ENCODE results near the gene HEMK1. TPM values are rescaled to one million over a fixed set of nuclear protein-coding genes. Genes with fewer than 3 reads are reported as not detected.

Gene HEMK1
- total and polyA plus RNA-seq, 2 donors (not counting 1 experiment from before 2014, with no cell fraction given), result 34.2 to 43.0 TPM

GRCh38 chr3:50609763-50610085, 40.4 kb downstream of the HEMK1 start:
- no peak overlapping the region for H3K4me2 ChIP-seq (replicated peaks; ENCODE audit: low read depth, low read length, poor library complexity, severe bottlenecking)
- peaks cover 0 to 4% of the 10 kb centered on the region in 2 experiments for H3K36me3 ChIP-seq (replicated peaks in 1 of 2; ENCODE audit: control extremely low read depth in 1 of 2, control insufficient read depth in 1 of 2, extremely low read depth in 1 of 2, insufficient read depth in 2 of 2, low read length in 1 of 2)
- peaks cover 32 to 43% of the 10 kb centered on the region in 2 donors for H3K4me1 ChIP-seq (ENCODE audit: control insufficient read depth in 2 of 2, insufficient read depth in 2 of 2, low read length in 2 of 2)
- ChIA-PET CTCF (interaction anchor here (0.8 to 17.6 kb wide), 7 partner anchors 20 to 1063 kb away, joined by 3 to 541 read pairs (median 5); partner anchors contain the start of genes C3orf18 and HEMK1), POLR2A (interaction anchor here (2.1 kb wide), 1 partner anchor 19 kb away, joined by 7 read pairs; no protein-coding TSS in a partner anchor)
- TF ChIP-seq CTCF (IDR thresholded peaks at IDR 0.05) (no peak), EZH2 (IDR thresholded peaks at IDR 0.05; ENCODE audit: borderline replicate concordance, insufficient read depth, low read depth, low read length, poor library complexity, severe bottlenecking) (no peak)
- no peak overlapping the region for H3K4me3 Mint-ChIP-seq
- peaks cover 46% of the 10 kb centered on the region for H3K4me1 Mint-ChIP-seq
- ATAC-seq (ENCODE audit: low read depth) (no peak), DNase-seq (no peak)
- no peaks in the 10 kb centered on the region for H3K9me3 Mint-ChIP-seq (ENCODE audit: insufficient read depth)
- no peaks in the 10 kb centered on the region for H3K27me3 Mint-ChIP-seq
- H3K27me3 ChIP-seq (replicated peaks in 1 of 4; ENCODE audit: control extremely low read depth in 1 of 4, control insufficient read depth in 3 of 4, insufficient read depth in 4 of 4, low read length in 3 of 4), result no peaks in the 10 kb centered on the region
- H3K4me3 ChIP-seq (ENCODE audit: control extremely low read depth in 1 of 5, extremely low read depth in 1 of 5, insufficient read depth in 1 of 5, low read depth in 2 of 5, low read length in 4 of 5), result no peak overlapping the region
- intact Hi-C loops (cut with micrococcal nuclease), result loop anchor here (5.0 to 10.0 kb wide), 3 partner anchors 172 to 1185 kb away; partner anchors contain the start of gene ZMYND10
- H3K9ac ChIP-seq (ENCODE audit: low read length), result no peak overlapping the region
- no peaks in the 10 kb centered on the region for H3K9me3 ChIP-seq (ENCODE audit: control extremely low read depth in 1 of 3, control insufficient read depth in 2 of 3, insufficient read depth in 1 of 3, low read length in 2 of 3)
- H3K79me2 ChIP-seq (ENCODE audit: control insufficient read depth, insufficient read depth, low read length), result peaks cover 26% of the 10 kb centered on the region
- H3K27ac ChIP-seq (ENCODE audit: low read length in 2 of 2), result no peak overlapping the region
- WGBS (ENCODE audit: insufficient coverage), result 56% methylated on average over 1 of the region's 3 CpGs
- no peak overlapping the region for H3K27ac Mint-ChIP-seq
- H2AFZ ChIP-seq (ENCODE audit: insufficient read depth, low read depth, low read length, poor library complexity, severe bottlenecking), result no peak overlapping the region
- no peaks in the 10 kb centered on the region for H4K20me1 ChIP-seq (ENCODE audit: control insufficient read depth, insufficient read depth, low read length, poor library complexity, severe bottlenecking)

GRCh38 chr3:50610181-50610971, 41.1 kb downstream of the HEMK1 start:
- peak overlapping the region; percentile 63 for H3K27ac Mint-ChIP-seq
- no peaks in the 10 kb centered on the region for H3K9me3 Mint-ChIP-seq (ENCODE audit: insufficient read depth)
- Histone ChIP-seq H3K79me2 (ENCODE audit: control insufficient read depth, insufficient read depth, low read length) (peaks cover 26% of the 10 kb centered on the region), H3K27me3 (replicated peaks in 1 of 4; ENCODE audit: control extremely low read depth in 1 of 4, control insufficient read depth in 3 of 4, insufficient read depth in 4 of 4, low read length in 3 of 4) (no peaks in the 10 kb centered on the region), H3K4me1 (ENCODE audit: control insufficient read depth in 2 of 2, insufficient read depth in 2 of 2, low read length in 2 of 2) (peaks cover 26 to 36% of the 10 kb centered on the region in 2 donors), H3K4me3 (ENCODE audit: control extremely low read depth in 1 of 5, extremely low read depth in 1 of 5, insufficient read depth in 1 of 5, low read depth in 2 of 5, low read length in 4 of 5) (peak overlapping the region in 4 of 5 experiments; percentile 23 to 86 (median 78)), H2AFZ (ENCODE audit: insufficient read depth, low read depth, low read length, poor library complexity, severe bottlenecking) (peak overlapping the region; percentile 83), H3K4me2 (replicated peaks; ENCODE audit: low read depth, low read length, poor library complexity, severe bottlenecking) (peak overlapping the region; percentile 89), H3K9me3 (ENCODE audit: control extremely low read depth in 1 of 3, control insufficient read depth in 2 of 3, insufficient read depth in 1 of 3, low read length in 2 of 3) (no peaks in the 10 kb centered on the region), H3K27ac (ENCODE audit: low read length in 2 of 2) (no peak overlapping the region), H3K36me3 (replicated peaks in 1 of 2; ENCODE audit: control extremely low read depth in 1 of 2, control insufficient read depth in 1 of 2, extremely low read depth in 1 of 2, insufficient read depth in 2 of 2, low read length in 1 of 2) (peaks cover 0 to 4% of the 10 kb centered on the region in 2 experiments), H4K20me1 (ENCODE audit: control insufficient read depth, insufficient read depth, low read length, poor library complexity, severe bottlenecking) (no peaks in the 10 kb centered on the region), H3K9ac (ENCODE audit: low read length) (peak overlapping the region; percentile 77)
- H3K27me3 Mint-ChIP-seq, result no peaks in the 10 kb centered on the region
- POLR2A ChIA-PET, result interaction anchor here (2.1 kb wide), 1 partner anchor 19 kb away, joined by 7 read pairs; no protein-coding TSS in a partner anchor
- CTCF ChIA-PET, result interaction anchor here (0.8 to 17.6 kb wide), 8 partner anchors 20 to 1062 kb away, joined by 3 to 541 read pairs (median 6); partner anchors contain the start of genes C3orf18 and HEMK1
- 66% methylated on average over 5 of the region's 6 CpGs for WGBS (ENCODE audit: insufficient coverage)
- no peak for TF ChIP-seq CTCF (IDR thresholded peaks at IDR 0.05)
- TF ChIP-seq EZH2 (IDR thresholded peaks at IDR 0.05; ENCODE audit: borderline replicate concordance, insufficient read depth, low read depth, low read length, poor library complexity, severe bottlenecking), result no peak
- DNase-seq (no peak), ATAC-seq (ENCODE audit: low read depth) (no peak)
- peaks cover 40% of the 10 kb centered on the region for H3K4me1 Mint-ChIP-seq
- H3K4me3 Mint-ChIP-seq, result peak overlapping the region; percentile 90
- intact Hi-C loops (cut with micrococcal nuclease), result loop anchor here (5.0 to 10.0 kb wide), 3 partner anchors 173 to 1184 kb away; partner anchors contain the start of gene ZMYND10

All from B cell (primary cell).